ENCODE results near the gene BCAR1. TPM values are rescaled to one million over a fixed set of nuclear protein-coding genes. Genes with fewer than 3 reads are reported as not detected.

BCAR1 gene
- total RNA-seq, 4 donors from 2014 or later, result 34.6 to 63.7 (median 37.0) TPM

DNA sequence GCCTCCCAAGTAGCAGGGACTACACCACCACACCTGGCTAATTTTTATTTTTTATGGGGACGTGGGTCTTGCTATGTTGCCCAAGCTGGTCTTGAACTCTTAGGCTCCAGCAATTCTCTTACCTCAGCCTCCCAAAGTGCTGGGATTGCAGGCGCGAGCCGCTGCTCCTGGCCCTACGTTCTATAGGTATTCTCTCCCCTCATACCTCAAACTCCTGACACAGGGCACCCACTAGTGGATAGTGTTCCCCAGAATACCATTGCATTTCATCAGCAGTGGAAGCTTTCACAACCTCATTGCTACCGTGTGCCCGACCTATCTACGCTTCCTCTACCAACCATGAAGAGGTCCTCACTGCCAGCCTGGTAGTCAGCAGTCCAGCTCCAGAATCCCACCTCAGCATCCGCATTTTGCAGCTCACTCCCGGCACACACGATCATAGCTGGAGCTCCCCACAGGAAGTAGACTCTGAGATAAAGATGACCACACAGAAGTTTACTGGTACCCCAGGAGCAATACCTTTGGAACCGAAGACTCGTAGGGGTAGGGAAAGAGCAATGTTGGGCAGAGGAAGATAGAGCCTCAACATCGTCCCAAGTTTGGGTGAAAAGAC, 53.8 kb downstream of the BCAR1 start:
- H3K27me3 ChIP-seq, result peaks cover 28% of the 10 kb centered on the region
- no peaks in the 10 kb centered on the region for H3K9me3 ChIP-seq
- H3K4me1 ChIP-seq, result peaks cover 0 to 20% (median 0%) of the 10 kb centered on the region in 3 donors
- TF ChIP-seq POLR2A (IDR thresholded peaks at IDR 0.05), result no peak
- TF ChIP-seq EP300 (IDR thresholded peaks at IDR 0.05), result no peak
- no peak for TF ChIP-seq POLR2AphosphoS5 (IDR thresholded peaks at IDR 0.05)
- TF ChIP-seq CTCF (IDR thresholded peaks at IDR 0.05), result no peak
- H3K36me3 ChIP-seq, result no peaks in the 10 kb centered on the region
- no peak for ATAC-seq
- WGBS, 2 donors (ENCODE audit: low coverage in 1 of 2), result 60 to 61% methylated on average over 8 to 11 of the region's 14 CpGs
- H3K27ac ChIP-seq, result no peak overlapping the region
- no peak overlapping the region for H3K4me3 ChIP-seq

GRCh38 chr16:75196836-75197235, 54.6 kb downstream of the BCAR1 start:
- Histone ChIP-seq H3K36me3 (no peaks in the 10 kb centered on the region), H3K4me1 (peaks cover 0 to 20% (median 0%) of the 10 kb centered on the region in 3 donors), H3K4me3 (no peak overlapping the region), H3K27ac (no peak overlapping the region), H3K27me3 (peaks cover 28% of the 10 kb centered on the region), H3K9me3 (no peaks in the 10 kb centered on the region)
- TF ChIP-seq EP300 (IDR thresholded peaks at IDR 0.05) (no peak), POLR2A (IDR thresholded peaks at IDR 0.05) (no peak), CTCF (IDR thresholded peaks at IDR 0.05) (no peak), POLR2AphosphoS5 (IDR thresholded peaks at IDR 0.05) (no peak)
- 75 to 86% methylated on average over 4 to 5 of the region's 9 CpGs for WGBS, 2 donors (ENCODE audit: low coverage in 1 of 2)
- no peak for ATAC-seq

GRCh38 chr16:75195811-75196790, 55.3 kb downstream of the BCAR1 start:
- Histone ChIP-seq H3K27ac (no peak overlapping the region), H3K4me3 (no peak overlapping the region), H3K9me3 (no peaks in the 10 kb centered on the region), H3K4me1 (peaks cover 0 to 18% (median 0%) of the 10 kb centered on the region in 3 donors), H3K27me3 (peaks cover 28% of the 10 kb centered on the region), H3K36me3 (no peaks in the 10 kb centered on the region)
- TF ChIP-seq CTCF (IDR thresholded peaks at IDR 0.05) (no peak), POLR2A (IDR thresholded peaks at IDR 0.05) (no peak), POLR2AphosphoS5 (IDR thresholded peaks at IDR 0.05) (no peak), EP300 (IDR thresholded peaks at IDR 0.05) (no peak)
- WGBS, 2 donors (ENCODE audit: low coverage in 1 of 2), result 72 to 81% methylated on average over 6 to 15 of the region's 24 CpGs
- no peak for ATAC-seq

DNA sequence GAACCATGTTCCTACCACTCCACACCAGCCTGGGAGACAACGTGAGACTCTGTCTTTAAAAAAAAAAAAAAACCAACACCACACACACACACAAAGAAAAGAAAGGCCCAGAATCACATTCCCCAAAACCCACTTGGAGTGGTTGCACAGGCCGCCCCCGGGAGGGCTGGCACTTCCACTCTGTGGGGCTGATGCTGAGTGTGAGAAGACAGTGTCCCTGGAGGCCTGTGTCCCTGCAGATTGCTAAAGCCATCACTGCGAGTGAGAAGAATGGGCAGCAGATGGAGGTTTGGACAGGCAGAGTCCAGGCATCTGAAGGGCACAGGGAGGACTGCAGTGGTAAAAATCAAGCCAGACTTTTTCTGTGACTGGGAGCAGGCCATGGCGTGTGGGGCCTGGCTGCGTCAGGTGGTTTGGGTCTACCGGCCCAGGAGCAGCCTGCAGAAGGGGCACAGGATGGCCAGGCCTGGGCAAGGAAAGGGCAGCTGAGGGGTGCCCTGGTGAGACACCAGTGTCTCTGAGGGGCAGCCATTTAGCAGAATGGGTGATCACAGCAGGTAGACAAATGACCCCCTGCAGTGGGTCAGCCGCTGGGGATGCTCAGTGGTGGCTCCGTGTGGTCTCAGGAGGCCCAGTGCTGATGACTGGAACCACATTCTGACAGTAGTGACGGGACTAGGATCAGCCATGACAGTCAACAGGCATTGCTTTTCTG, 57.5 kb downstream of the BCAR1 start:
- no peaks in the 10 kb centered on the region for H3K9me3 ChIP-seq
- H3K4me3 ChIP-seq, result no peak overlapping the region
- peaks cover 0 to 6% (median 0%) of the 10 kb centered on the region in 3 donors for H3K4me1 ChIP-seq
- ATAC-seq, result no peak
- TF ChIP-seq POLR2A (IDR thresholded peaks at IDR 0.05) (no peak), POLR2AphosphoS5 (IDR thresholded peaks at IDR 0.05) (no peak), CTCF (IDR thresholded peaks at IDR 0.05) (no peak), EP300 (IDR thresholded peaks at IDR 0.05) (no peak)
- H3K27me3 ChIP-seq, result peaks cover 28% of the 10 kb centered on the region
- 67 to 100% methylated on average over 3 to 5 of the region's 10 CpGs for WGBS, 2 donors (ENCODE audit: low coverage in 1 of 2)
- H3K27ac ChIP-seq, result no peak overlapping the region
- no peaks in the 10 kb centered on the region for H3K36me3 ChIP-seq
